Fibroblast of lung (primary cell): ENCODE data around the gene CHD9. TPM values are rescaled to one million over a fixed set of nuclear protein-coding genes. Genes with fewer than 3 reads are reported as not detected.

Experiments used
- DNase-seq, 2 donors: peaks; one replicate each; pipeline versions ENCODE4 v3.0.0 to v3.0.0-alpha.2; 2010; ENCODE audit warnings: low read depth in 2 of 2
- H2AFZ ChIP-seq: 2 replicates; pipeline ENCODE4 v1.5.1; 2012; ENCODE audit warnings: low read length, control low read depth, inconsistent platforms
- H3K27ac ChIP-seq: 2 replicates; pipeline ENCODE4 v1.5.1; 2011; ENCODE audit warnings: low read length, control low read depth; ENCODE audit not compliant: insufficient read depth
- H3K27me3 ChIP-seq: 2 replicates; pipeline ENCODE4 v1.5.1; 2011; ENCODE audit warnings: mild to moderate bottlenecking, low read length; ENCODE audit not compliant: control insufficient read depth, insufficient read depth
- H3K36me3 ChIP-seq: 2 replicates; pipeline ENCODE4 v1.5.1; 2011; ENCODE audit warnings: low read length; ENCODE audit not compliant: control insufficient read depth, insufficient read depth
- H3K4me1 ChIP-seq: 2 replicates; pipeline ENCODE4 v1.5.1; 2011; ENCODE audit warnings: low read length; ENCODE audit not compliant: control insufficient read depth, insufficient read depth; ENCODE audit errors: extremely low read depth
- H3K4me2 ChIP-seq: 2 replicates; pipeline ENCODE4 v1.5.1; 2011; ENCODE audit warnings: low read length, control low read depth; ENCODE audit not compliant: insufficient read depth; ENCODE audit errors: extremely low read depth
- H3K4me3 ChIP-seq, 4 experiments: fragments of 200-600 bp in 1 of 4; sonication (generic) in 1 of 4; replicated peaks in 1 of 4; 2 replicates each; pipeline ENCODE4 v1.5.1; 2011 to 2016; ENCODE audit warnings: low read length in 4 of 4, low read depth in 3 of 4, mild to moderate bottlenecking in 3 of 4, control low read depth in 2 of 4, inconsistent platforms in 1 of 4, mixed read lengths in 1 of 4; ENCODE audit not compliant: insufficient read depth in 1 of 4; ENCODE audit errors: control extremely low read depth in 1 of 4
- H3K79me2 ChIP-seq: 2 replicates; pipeline ENCODE4 v1.5.1; 2012; ENCODE audit warnings: mild to moderate bottlenecking, low read length, inconsistent platforms; ENCODE audit not compliant: control insufficient read depth, insufficient read depth
- H3K9ac ChIP-seq: 2 replicates; pipeline ENCODE4 v1.5.1; 2011; ENCODE audit warnings: mild to moderate bottlenecking, low read length, control low read depth; ENCODE audit not compliant: insufficient read depth
- H3K9me3 ChIP-seq: 2 replicates; pipeline ENCODE4 v1.5.1; 2012; ENCODE audit warnings: low read depth, low read length; ENCODE audit not compliant: control insufficient read depth, insufficient read depth
- H4K20me1 ChIP-seq: 2 replicates; pipeline ENCODE4 v1.5.1; 2011; ENCODE audit warnings: low read length; ENCODE audit not compliant: control insufficient read depth, insufficient read depth; ENCODE audit errors: extremely low read depth
- CTCF ChIP-seq, 2 donors: IDR thresholded peaks in 1 of 2; conservative IDR thresholded peaks in 1 of 2; 1 replicate in 1 of 2; 2 replicates in 1 of 2; pipeline ENCODE4 v1.5.1; 2011 to 2012; ENCODE audit warnings: low read length in 2 of 2, control low read depth in 1 of 2, inconsistent platforms in 1 of 2, low read depth in 1 of 2, mild to moderate bottlenecking in 1 of 2
- EZH2 ChIP-seq: IDR thresholded peaks from 2 replicates; pipeline ENCODE4 v1.5.1; 2012; ENCODE audit warnings: low read length, control low read depth, mild to moderate bottlenecking; ENCODE audit errors: missing control alignments
- polyA plus RNA-seq, 2 donors: library from polyadenylated mRNA; depleted of rRNA in 1 of 2; stranded (reverse) in 1 of 2; unstranded in 1 of 2; fragments of >200 nt; gene quantifications; 2 replicates each; pipeline ENCODE4 v1.2.1, GENCODE V29; 2011 to 2012; ENCODE audit warnings: missing spikeins in 1 of 2
- total RNA-seq: library from RNA; depleted of rRNA; stranded (reverse); fragments of >200 nt; gene quantifications from 2 replicates; pipeline ENCODE4 v1.2.1, GENCODE V29; 2014

Gene CHD9
- total and polyA plus RNA-seq, 2 donors (not counting 1 experiment from before 2014, with no cell fraction given), result 32.9 to 60.9 TPM

- no peaks in the 10 kb centered on the region for H3K9me3 ChIP-seq
- H3K27ac ChIP-seq, result no peak overlapping the region
- no peak overlapping the region for H3K9ac ChIP-seq
- no peak overlapping the region for H2AFZ ChIP-seq
- H4K20me1 ChIP-seq, result no peaks in the 10 kb centered on the region
- TF ChIP-seq EZH2, result no peak
- no peak for TF ChIP-seq CTCF (conservative IDR thresholded peaks at IDR 0.05 in 1 of 2, IDR thresholded peaks at IDR 0.05 in 1 of 2; ENCODE audit: low read depth in 1 of 2, low read length in 2 of 2)
- no peak overlapping the region for H3K4me3 ChIP-seq
- no peaks in the 10 kb centered on the region for H3K79me2 ChIP-seq
- H3K27me3 ChIP-seq, result peaks cover 5% of the 10 kb centered on the region
- no peaks in the 10 kb centered on the region for H3K4me1 ChIP-seq
- no peaks in the 10 kb centered on the region for H3K36me3 ChIP-seq
- peak; percentile 10 to 12 for DNase-seq
- no peak overlapping the region for H3K4me2 ChIP-seq
These were observed 11.4 kb upstream of the CHD9 start for GRCh38 chr16:53043428-53043831.

- Histone ChIP-seq H3K4me1 (no peaks in the 10 kb centered on the region), H2AFZ (no peak overlapping the region), H3K4me3 (no peak overlapping the region)
These were observed 10.7 kb upstream of the CHD9 start for GRCh38 chr16:53043986-53044601.

More at GRCh38 chr16:53043986-53044601, 10.7 kb upstream of the CHD9 start:
- DNase-seq, result no peak
- Histone ChIP-seq H3K36me3 (no peaks in the 10 kb centered on the region), H3K4me2 (no peak overlapping the region), H3K79me2 (no peaks in the 10 kb centered on the region), H4K20me1 (no peaks in the 10 kb centered on the region), H3K9me3 (no peaks in the 10 kb centered on the region), H3K27me3 (peaks cover 5% of the 10 kb centered on the region), H3K27ac (no peak overlapping the region), H3K9ac (no peak overlapping the region)
- peak; percentile 23 for TF ChIP-seq EZH2
- no peak for TF ChIP-seq CTCF (conservative IDR thresholded peaks at IDR 0.05 in 1 of 2, IDR thresholded peaks at IDR 0.05 in 1 of 2; ENCODE audit: low read depth in 1 of 2, low read length in 2 of 2)
